HepG2 (cell line): ENCODE data around the gene OR7G2. TPM values are rescaled to one million over a fixed set of nuclear protein-coding genes. Genes with fewer than 3 reads are reported as not detected.

Source experiments
- ATAC-seq: fragments of 200-7000 bp; cut with Tn5 transposase; 3 replicates; pipeline ENCODE4 v1.9.1; 2020; ENCODE audit warnings: mild to moderate bottlenecking, moderate library complexity
- BruUV-seq: library from RNA; stranded (reverse); fragments of 400-500 nt; replicated peaks from 2 replicates; lab custom pipeline; 2021; lab: Mats Ljungman, UMichigan
- CTCF ChIA-PET: fragments of 300-600 bp; formaldehyde crosslinking; extraction: SDS; loops from one replicate; lab custom pipeline; 2021; ENCODE audit warnings: low total read pairs, inconsistent platforms, low intra/inter-chr PET ratio; lab: Yijun Ruan, JAX
- POLR2A ChIA-PET: fragments of 350-600 bp; sonication (Branson Sonifier 250); formaldehyde crosslinking; loops from one replicate; lab custom pipeline; 2020; ENCODE audit warnings: antibody characterized with exemption, inconsistent platforms; lab: Yijun Ruan, JAX
- DNase-seq: peaks from one replicate; pipeline ENCODE4 v3.0.0-alpha.2; 2015; ENCODE audit warnings: low spot score
- FAIRE-seq: peaks from 3 replicates; lab custom pipeline; 2011; peaks lifted over from hg19 to GRCh38; lab: Jason Lieb, UNC
- H2AFZ ChIP-seq: one replicate; pipeline ENCODE4 v1.6.1; 2011; ENCODE audit warnings: low read length, inconsistent platforms
- H3K27ac ChIP-seq: fragments of 300-600 bp; 3 replicates; pipeline ENCODE4 v1.8.0; 2011; ENCODE audit warnings: mixed run types, mild to moderate bottlenecking, mixed read lengths, low read length, inconsistent platforms; ENCODE audit not compliant: insufficient read depth; ENCODE audit errors: extremely low read length
- H3K27me3 ChIP-seq, 2 experiments: fragments of 200-600 bp in 1 of 2; 2 replicates in 1 of 2; 3 replicates in 1 of 2; pipeline versions ENCODE4 v1.6.0 to v1.8.0; 2011; ENCODE audit warnings: low read length in 2 of 2, mild to moderate bottlenecking in 2 of 2, moderate library complexity in 2 of 2, inconsistent platforms in 1 of 2; ENCODE audit not compliant: insufficient read depth in 2 of 2, control insufficient read depth in 1 of 2
- H3K36me3 ChIP-seq, 2 experiments: fragments of 200-600 bp in 1 of 2; replicated peaks in 1 of 2; 2 replicates in 1 of 2; 3 replicates in 1 of 2; pipeline versions ENCODE4 v1.5.1 to v1.8.0; 2011; ENCODE audit warnings: low read length in 2 of 2, inconsistent platforms in 1 of 2; ENCODE audit not compliant: insufficient read depth in 2 of 2, control insufficient read depth in 1 of 2
- H3K4me1 ChIP-seq: 2 replicates; pipeline ENCODE4 v1.5.1; 2012; ENCODE audit warnings: low read length, inconsistent platforms; ENCODE audit not compliant: insufficient read depth
- H3K4me2 ChIP-seq: 2 replicates; pipeline ENCODE4 v1.6.0; 2011; ENCODE audit warnings: low read depth, low read length, inconsistent platforms
- H3K4me3 ChIP-seq, 3 experiments: fragments of 200-600 bp in 1 of 3; sonication (generic), shearing (Covaris generic) in 1 of 3; replicated peaks in 1 of 3; 2 replicates each; pipeline ENCODE4 v1.5.1; 2011 to 2016; ENCODE audit warnings: low read length in 3 of 3, inconsistent platforms in 2 of 3, low read depth in 2 of 3, mild to moderate bottlenecking in 2 of 3, control low read depth in 1 of 3, mixed read lengths in 1 of 3; ENCODE audit not compliant: insufficient read depth in 1 of 3
- H3K79me2 ChIP-seq: one replicate; pipeline ENCODE4 v1.6.1; 2011; ENCODE audit warnings: low read length, inconsistent platforms; ENCODE audit not compliant: insufficient read depth
- H3K9ac ChIP-seq: 2 replicates; pipeline ENCODE4 v1.6.0; 2011; ENCODE audit warnings: mild to moderate bottlenecking, low read depth, low read length, inconsistent platforms; ENCODE audit not compliant: insufficient read depth
- H3K9me3 ChIP-seq: 2 replicates; pipeline ENCODE4 v1.5.1; 2012; ENCODE audit warnings: mild to moderate bottlenecking, low read length
- H4K20me1 ChIP-seq: 2 replicates; pipeline ENCODE4 v1.6.0; 2011; ENCODE audit warnings: inconsistent platforms, mild to moderate bottlenecking, low read length, moderate library complexity; ENCODE audit not compliant: insufficient read depth
- GABPB1 ChIP-seq: IDR thresholded peaks from 2 replicates; pipeline ENCODE4 v1.6.1; 2016; ENCODE audit warnings: mild to moderate bottlenecking, missing genetic modification reagents, moderate library complexity, missing compliant biosample characterization
- HNRNPK ChIP-seq: fragments of 200-400 bp; formaldehyde crosslinking; IDR thresholded peaks from 2 replicates; pipeline ENCODE4 v1.6.1; 2018; ENCODE audit warnings: low read length, low read depth, moderate library complexity, mild to moderate bottlenecking; ENCODE audit not compliant: poor library complexity, severe bottlenecking
- NFE2L1 ChIP-seq: sonication (generic); formaldehyde crosslinking; IDR thresholded peaks from 2 replicates; pipeline ENCODE4 v1.4.0; 2020; ENCODE audit warnings: missing genetic modification reagents, mild to moderate bottlenecking, borderline replicate concordance
- NFYB ChIP-seq: sonication (generic); formaldehyde crosslinking; IDR thresholded peaks from 2 replicates; pipeline ENCODE4 v1.4.0; 2020; ENCODE audit warnings: missing genetic modification reagents
- NFYC ChIP-seq: IDR thresholded peaks from 2 replicates; pipeline ENCODE4 v1.6.1; 2016; ENCODE audit warnings: missing genetic modification reagents, missing compliant biosample characterization
- TP53 ChIP-seq: sonication (generic); formaldehyde crosslinking; conservative IDR thresholded peaks from 2 replicates; pipeline ENCODE4 v1.4.0; 2020; ENCODE audit warnings: missing genetic modification reagents
- ZNF143 ChIP-seq: sonication (generic); formaldehyde crosslinking; IDR thresholded peaks from 2 replicates; pipeline ENCODE4 v1.4.0; 2020; ENCODE audit warnings: missing genetic modification reagents
- WGBS: methylation state at CpG from one replicate; pipeline ENCODE4 v1.1.6; 2017; ENCODE audit warnings: low lambda C conversion rate; 5-methylcytosine and 5-hydroxymethylcytosine counted together
- in situ Hi-C: cut with HindIII; loops from 2 replicates; pipeline ENCODE4 v1.10.0; 2017; ENCODE audit warnings: low pct_unique_long_range_greater_than_20kb; ENCODE audit not compliant: extremely low pct_ligation_motif_present
- intact Hi-C: fragments of 100-400 bp; cut with micrococcal nuclease; formaldehyde crosslinking; loops from one replicate; pipeline ENCODE4 v1.10.0; 2022; ENCODE audit not compliant: unreplicated experiment
- polyA plus RNA-seq, 8 experiments: library from polyadenylated mRNA; depleted of rRNA in 3 of 8; stranded (reverse) in 7 of 8; unstranded in 1 of 8; fragments of >200 nt; fragmentation: Illumina TruSeq in 4 of 8; extraction: Trizol in 4 of 8; gene quantifications; 2 replicates each; pipeline versions ENCODE4 v1.2.1 to v1.2.3, GENCODE V29; 2011 to 2016; ENCODE audit warnings: low read depth in 4 of 8, missing spikeins in 1 of 8, mixed read lengths in 1 of 8; ENCODE audit not compliant: insufficient read depth in 1 of 8
- total RNA-seq, 5 experiments: library from RNA; depleted of rRNA; stranded (reverse); fragments of >200 nt; fragmentation: Illumina TruSeq; extraction: Trizol; gene quantifications; 2 replicates each; pipeline ENCODE4 v1.2.3, GENCODE V29; 2016; ENCODE audit warnings: low read depth in 1 of 5
- TF ChIP-seq, protein P1 (sequence below): sonication (generic); formaldehyde crosslinking; IDR thresholded peaks from 2 replicates; pipeline ENCODE4 v1.4.0; 2020; ENCODE audit warnings: missing genetic modification reagents
- TF ChIP-seq, protein P2 (sequence below), 2 experiments: sonication (generic) in 1 of 2; formaldehyde crosslinking in 1 of 2; IDR thresholded peaks; 2 replicates each; pipeline versions ENCODE4 v1.5.1 to v1.6.1; 2011 to 2020; ENCODE audit warnings: borderline replicate concordance in 1 of 2, low read depth in 1 of 2, low read length in 1 of 2, mild to moderate bottlenecking in 1 of 2, missing genetic modification reagents in 1 of 2, moderate library complexity in 1 of 2

OR7G2 gene
- total and polyA plus RNA-seq, 2 of the 13 experiments (the other 11 are each of a cell fraction or from before 2014, with no cell fraction given), result not detected

DNA sequence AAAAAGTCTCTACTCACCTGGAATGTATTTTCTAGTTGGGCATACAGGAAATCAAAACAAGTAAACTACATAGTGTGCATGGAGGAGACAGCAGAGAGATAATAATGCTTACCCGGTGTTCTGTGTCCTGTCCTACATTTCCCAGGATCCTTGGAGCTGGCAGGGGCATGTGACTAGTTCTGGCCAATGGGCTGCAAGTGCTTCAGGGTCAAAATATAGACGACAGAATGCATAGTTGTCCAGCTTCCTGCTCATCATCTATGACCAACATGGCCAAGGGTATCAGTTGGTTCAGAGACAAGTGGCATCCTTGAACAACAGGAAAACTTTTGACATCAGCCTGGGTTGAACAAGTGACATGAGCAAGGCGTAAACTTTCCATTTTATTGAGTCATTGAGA is 41.4 kb upstream of the OR7G2 start:
- H3K4me1 ChIP-seq, result no peaks in the 10 kb centered on the region
- no peak for ATAC-seq
- ChIA-PET POLR2A (no interaction called here), CTCF (no interaction called here)
- no peak for FAIRE-seq
- no peak overlapping the region for H3K9ac ChIP-seq
- H4K20me1 ChIP-seq, result peaks cover 12% of the 10 kb centered on the region; the same call in 1 of the 2 replicates
- no peak for DNase-seq
- H3K9me3 ChIP-seq, result peaks cover 53% of the 10 kb centered on the region
- H3K27me3 ChIP-seq, result no peaks in the 10 kb centered on the region
- H3K27ac ChIP-seq, result no peak overlapping the region
- WGBS, result 93% methylated on average over 3 of the region's 3 CpGs
- BruUV-seq, result no TSS peak
- H3K36me3 ChIP-seq, result peaks cover 9 to 52% of the 10 kb centered on the region in 2 experiments
- no peak overlapping the region for H3K4me3 ChIP-seq
- H3K79me2 ChIP-seq, result peaks cover 92% of the 10 kb centered on the region
- intact Hi-C loops (no loop called here), in situ Hi-C loops (loop anchor here (25.0 kb wide), 1 partner anchor 639 kb away; no protein-coding TSS in a partner anchor)
- H2AFZ ChIP-seq, result no peak overlapping the region
- H3K4me2 ChIP-seq, result no peak overlapping the region
- TF ChIP-seq NFYB (CRISPR knock-in tag) (peak; percentile 69), NFYC (CRISPR knock-in tag) (peak; percentile 27; the same call in 1 of the 2 replicates), NFE2L1 (CRISPR knock-in tag) (no peak), ZNF143 (CRISPR knock-in tag) (peak; percentile 38; the same call in 1 of the 2 replicates), HNRNPK (no peak), TP53 (CRISPR knock-in tag) (no peak), GABPB1 (CRISPR knock-in tag) (no peak)
- TF ChIP-seq, protein P1, sequence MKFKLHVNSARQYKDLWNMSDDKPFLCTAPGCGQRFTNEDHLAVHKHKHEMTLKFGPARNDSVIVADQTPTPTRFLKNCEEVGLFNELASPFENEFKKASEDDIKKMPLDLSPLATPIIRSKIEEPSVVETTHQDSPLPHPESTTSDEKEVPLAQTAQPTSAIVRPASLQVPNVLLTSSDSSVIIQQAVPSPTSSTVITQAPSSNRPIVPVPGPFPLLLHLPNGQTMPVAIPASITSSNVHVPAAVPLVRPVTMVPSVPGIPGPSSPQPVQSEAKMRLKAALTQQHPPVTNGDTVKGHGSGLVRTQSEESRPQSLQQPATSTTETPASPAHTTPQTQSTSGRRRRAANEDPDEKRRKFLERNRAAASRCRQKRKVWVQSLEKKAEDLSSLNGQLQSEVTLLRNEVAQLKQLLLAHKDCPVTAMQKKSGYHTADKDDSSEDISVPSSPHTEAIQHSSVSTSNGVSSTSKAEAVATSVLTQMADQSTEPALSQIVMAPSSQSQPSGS (CRISPR knock-in tag), result no peak
- TF ChIP-seq, protein P2, sequence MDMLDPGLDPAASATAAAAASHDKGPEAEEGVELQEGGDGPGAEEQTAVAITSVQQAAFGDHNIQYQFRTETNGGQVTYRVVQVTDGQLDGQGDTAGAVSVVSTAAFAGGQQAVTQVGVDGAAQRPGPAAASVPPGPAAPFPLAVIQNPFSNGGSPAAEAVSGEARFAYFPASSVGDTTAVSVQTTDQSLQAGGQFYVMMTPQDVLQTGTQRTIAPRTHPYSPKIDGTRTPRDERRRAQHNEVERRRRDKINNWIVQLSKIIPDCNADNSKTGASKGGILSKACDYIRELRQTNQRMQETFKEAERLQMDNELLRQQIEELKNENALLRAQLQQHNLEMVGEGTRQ (IDR thresholded peaks at IDR 0.05; ENCODE audit: low read depth, low read length), result no peak
- TF ChIP-seq, protein P2 (CRISPR knock-in tag; IDR thresholded peaks at IDR 0.05; ENCODE audit: borderline replicate concordance), result no peak; the same call in 1 of the 2 replicates
